ENCODE measurements around the gene CBLN1. TPM values are rescaled to one million over a fixed set of nuclear protein-coding genes. Genes with fewer than 3 reads are reported as not detected.

Gene CBLN1
- total and polyA plus RNA-seq, 9 of the 15 experiments (the other 6 are each of a cell fraction or from before 2014, with no cell fraction given): not detected

DNA sequence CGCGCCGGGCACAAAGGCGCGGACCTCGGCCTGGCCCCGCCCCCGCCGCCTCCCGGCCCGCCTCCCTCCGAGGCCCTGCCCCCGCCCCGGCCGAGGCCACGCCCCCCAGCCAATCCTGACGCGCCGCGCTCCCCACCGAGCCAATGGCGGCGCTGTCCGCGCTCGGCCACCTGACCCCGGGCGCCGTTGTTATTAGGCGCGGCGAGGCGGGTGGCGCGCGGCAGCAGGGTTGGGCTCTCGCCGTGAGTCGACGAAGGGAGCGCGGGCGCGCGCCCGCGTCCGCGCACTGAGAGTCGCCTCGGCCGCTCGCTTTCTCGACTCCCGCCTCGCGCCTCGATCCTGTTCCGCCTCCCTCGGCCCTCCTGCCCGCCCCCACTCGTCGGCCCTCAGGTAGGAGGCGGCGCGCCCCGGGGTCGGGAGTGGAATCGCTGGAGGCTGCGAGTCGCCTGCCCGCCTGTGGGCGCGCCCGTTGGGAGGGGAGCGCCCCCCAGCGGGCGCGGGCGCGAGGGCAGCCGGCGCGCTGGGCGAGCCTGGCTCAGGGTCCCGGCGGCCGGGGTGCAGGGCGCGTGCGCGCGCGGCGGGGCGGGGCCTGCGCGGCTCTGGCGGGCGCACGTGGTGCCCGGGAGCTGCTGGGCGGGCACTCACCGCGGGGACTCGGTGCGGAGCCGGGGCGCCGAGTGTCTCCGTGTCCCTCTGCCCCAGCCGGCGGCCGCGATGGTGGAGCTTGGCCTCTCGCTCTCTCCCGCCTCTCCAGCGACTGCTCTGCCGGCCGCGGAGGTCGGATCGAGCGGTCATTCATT is 405 bp upstream of the CBLN1 start (continued):
- TF ChIP-seq NFE2L1 (tag; IDR thresholded peaks at IDR 0.05; ENCODE audit: borderline replicate concordance, low read depth) (no peak), ZFP1 (CRISPR knock-in tag; IDR thresholded peaks at IDR 0.05) (no peak), POLR2H (tag; IDR thresholded peaks at IDR 0.05; ENCODE audit: low read depth) (no peak), HMGN3 (IDR thresholded peaks at IDR 0.05; ENCODE audit: borderline replicate concordance, extremely low read depth, insufficient read length, low read depth, low read length) (peak; percentile 16), PCBP2 (IDR thresholded peaks at IDR 0.05; ENCODE audit: low read depth, low read length, poor library complexity, severe bottlenecking) (no peak), NCOA6 (IDR thresholded peaks at IDR 0.05) (no peak), RCOR1 (IDR thresholded peaks at IDR 0.05; ENCODE audit: borderline replicate concordance in 1 of 2, low read depth in 2 of 2, low read length in 2 of 2) (peak in 1 of 2 experiments; percentile 28; a peak in 1 of 4 replicates), JUN (IDR thresholded peaks at IDR 0.05; ENCODE audit: borderline replicate concordance, low read depth, low read length) (no peak), JUN (CRISPR knock-in tag; IDR thresholded peaks at IDR 0.05; ENCODE audit: borderline replicate concordance) (no peak), HSF4 (CRISPR knock-in tag; IDR thresholded peaks at IDR 0.05; ENCODE audit: borderline replicate concordance) (no peak), ILF3 (IDR thresholded peaks at IDR 0.05; ENCODE audit: borderline replicate concordance) (no peak), ZNF609 (CRISPR knock-in tag; IDR thresholded peaks at IDR 0.05; ENCODE audit: borderline replicate concordance) (no peak)
- TF ChIP-seq, protein P1, sequence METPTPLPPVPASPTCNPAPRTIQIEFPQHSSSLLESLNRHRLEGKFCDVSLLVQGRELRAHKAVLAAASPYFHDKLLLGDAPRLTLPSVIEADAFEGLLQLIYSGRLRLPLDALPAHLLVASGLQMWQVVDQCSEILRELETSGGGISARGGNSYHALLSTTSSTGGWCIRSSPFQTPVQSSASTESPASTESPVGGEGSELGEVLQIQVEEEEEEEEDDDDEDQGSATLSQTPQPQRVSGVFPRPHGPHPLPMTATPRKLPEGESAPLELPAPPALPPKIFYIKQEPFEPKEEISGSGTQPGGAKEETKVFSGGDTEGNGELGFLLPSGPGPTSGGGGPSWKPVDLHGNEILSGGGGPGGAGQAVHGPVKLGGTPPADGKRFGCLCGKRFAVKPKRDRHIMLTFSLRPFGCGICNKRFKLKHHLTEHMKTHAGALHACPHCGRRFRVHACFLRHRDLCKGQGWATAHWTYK (CRISPR knock-in tag; IDR thresholded peaks at IDR 0.05): no peak
- TF ChIP-seq, protein P2, sequence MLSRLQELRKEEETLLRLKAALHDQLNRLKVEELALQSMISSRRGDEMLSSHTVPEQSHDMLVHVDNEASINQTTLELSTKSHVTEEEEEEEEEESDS (CRISPR knock-in tag; IDR thresholded peaks at IDR 0.05): no peak
- TF ChIP-seq, protein P3, sequence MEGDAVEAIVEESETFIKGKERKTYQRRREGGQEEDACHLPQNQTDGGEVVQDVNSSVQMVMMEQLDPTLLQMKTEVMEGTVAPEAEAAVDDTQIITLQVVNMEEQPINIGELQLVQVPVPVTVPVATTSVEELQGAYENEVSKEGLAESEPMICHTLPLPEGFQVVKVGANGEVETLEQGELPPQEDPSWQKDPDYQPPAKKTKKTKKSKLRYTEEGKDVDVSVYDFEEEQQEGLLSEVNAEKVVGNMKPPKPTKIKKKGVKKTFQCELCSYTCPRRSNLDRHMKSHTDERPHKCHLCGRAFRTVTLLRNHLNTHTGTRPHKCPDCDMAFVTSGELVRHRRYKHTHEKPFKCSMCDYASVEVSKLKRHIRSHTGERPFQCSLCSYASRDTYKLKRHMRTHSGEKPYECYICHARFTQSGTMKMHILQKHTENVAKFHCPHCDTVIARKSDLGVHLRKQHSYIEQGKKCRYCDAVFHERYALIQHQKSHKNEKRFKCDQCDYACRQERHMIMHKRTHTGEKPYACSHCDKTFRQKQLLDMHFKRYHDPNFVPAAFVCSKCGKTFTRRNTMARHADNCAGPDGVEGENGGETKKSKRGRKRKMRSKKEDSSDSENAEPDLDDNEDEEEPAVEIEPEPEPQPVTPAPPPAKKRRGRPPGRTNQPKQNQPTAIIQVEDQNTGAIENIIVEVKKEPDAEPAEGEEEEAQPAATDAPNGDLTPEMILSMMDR (IDR thresholded peaks at IDR 0.05 in 2 of 3, conservative IDR thresholded peaks at IDR 0.05 in 1 of 3; ENCODE audit: insufficient read depth in 2 of 3, low read depth in 1 of 3, low read length in 3 of 3): peak; percentile 52 to 87 (median 56)
